ENCODE results near the gene NEU2.

Gene NEU2

GRCh38 chr2:233013027-233013461 is 19.4 kb upstream of the NEU2 start, which contains the start of gene NGEF:
Gene NGEF (minus strand): TSS chr2:233013256. CDS start chr2:232974890, 38,366 bp downstream.
- no peak for TF ChIP-seq TEAD4 (IDR thresholded peaks at IDR 0.05)
- no peak for TF ChIP-seq FOXM1 (IDR thresholded peaks at IDR 0.05; ENCODE audit: borderline replicate concordance, low read depth)
- TF ChIP-seq TCF12 (IDR thresholded peaks at IDR 0.05; ENCODE audit: low read depth), result no peak
- TF ChIP-seq ZBTB7A (IDR thresholded peaks at IDR 0.05; ENCODE audit: low read depth), result no peak
- no peak for TF ChIP-seq EP300 (IDR thresholded peaks at IDR 0.05; ENCODE audit: borderline replicate concordance)
- no peak for TF ChIP-seq CREB1 (IDR thresholded peaks at IDR 0.05; ENCODE audit: low read depth)
- TF ChIP-seq MAX (IDR thresholded peaks at IDR 0.05), result no peak
- TF ChIP-seq NFIC (IDR thresholded peaks at IDR 0.05), result no peak
- TF ChIP-seq YY1 (IDR thresholded peaks at IDR 0.05; ENCODE audit: low read depth), result no peak
- TF ChIP-seq RAD21 (IDR thresholded peaks at IDR 0.05; ENCODE audit: low read depth), result no peak
- TF ChIP-seq CEBPB (IDR thresholded peaks at IDR 0.05), result no peak
- TF ChIP-seq USF1 (IDR thresholded peaks at IDR 0.05), result no peak
- no peak for TF ChIP-seq TAF1 (IDR thresholded peaks at IDR 0.05; ENCODE audit: low read depth)
- no peak for TF ChIP-seq EGR1 (IDR thresholded peaks at IDR 0.05)
- no peak for TF ChIP-seq REST (IDR thresholded peaks at IDR 0.05; ENCODE audit: low read depth)

- TF ChIP-seq EGR1 (IDR thresholded peaks at IDR 0.05) (no peak), TEAD4 (IDR thresholded peaks at IDR 0.05) (no peak)
Measured at GRCh38 chr2:233013650-233014049, 18.8 kb upstream of the NEU2 start.

- TF ChIP-seq EGR1 (IDR thresholded peaks at IDR 0.05) (no peak), ZBTB7A (IDR thresholded peaks at IDR 0.05; ENCODE audit: low read depth) (no peak), CREB1 (IDR thresholded peaks at IDR 0.05; ENCODE audit: low read depth) (no peak), EP300 (IDR thresholded peaks at IDR 0.05; ENCODE audit: borderline replicate concordance) (no peak), TEAD4 (IDR thresholded peaks at IDR 0.05) (no peak)
Measured at GRCh38 chr2:233015019-233015645, 17.3 kb upstream of the NEU2 start.

- no peak for TF ChIP-seq NFIC (IDR thresholded peaks at IDR 0.05)
- no peak for TF ChIP-seq TCF12 (IDR thresholded peaks at IDR 0.05; ENCODE audit: low read depth)
- TF ChIP-seq TAF1 (IDR thresholded peaks at IDR 0.05; ENCODE audit: low read depth), result no peak
- no peak for TF ChIP-seq USF1 (IDR thresholded peaks at IDR 0.05)
- TF ChIP-seq YY1 (IDR thresholded peaks at IDR 0.05; ENCODE audit: low read depth), result no peak
- TF ChIP-seq EGR1 (IDR thresholded peaks at IDR 0.05), result no peak
- TF ChIP-seq EP300 (IDR thresholded peaks at IDR 0.05; ENCODE audit: borderline replicate concordance), result no peak
- no peak for TF ChIP-seq FOXM1 (IDR thresholded peaks at IDR 0.05; ENCODE audit: borderline replicate concordance, low read depth)
- no peak for TF ChIP-seq RAD21 (IDR thresholded peaks at IDR 0.05; ENCODE audit: low read depth)
Measured at GRCh38 chr2:233017947-233018346, 14.5 kb upstream of the NEU2 start.

GRCh38 chr2:233020454-233020853 is 12.0 kb upstream of the NEU2 start:
- TF ChIP-seq CREB1 (IDR thresholded peaks at IDR 0.05; ENCODE audit: low read depth), result no peak
- no peak for TF ChIP-seq NFIC (IDR thresholded peaks at IDR 0.05)
- TF ChIP-seq REST (IDR thresholded peaks at IDR 0.05; ENCODE audit: low read depth), result no peak
- TF ChIP-seq USF1 (IDR thresholded peaks at IDR 0.05), result no peak
- TF ChIP-seq FOXM1 (IDR thresholded peaks at IDR 0.05; ENCODE audit: borderline replicate concordance, low read depth), result no peak
- no peak for TF ChIP-seq RAD21 (IDR thresholded peaks at IDR 0.05; ENCODE audit: low read depth)
- no peak for TF ChIP-seq TCF12 (IDR thresholded peaks at IDR 0.05; ENCODE audit: low read depth)

GRCh38 chr2:233021771-233022170 is 10.7 kb upstream of the NEU2 start:
- TF ChIP-seq NFIC (IDR thresholded peaks at IDR 0.05) (peak; percentile 30; the same call in 1 of the 2 replicates), EP300 (IDR thresholded peaks at IDR 0.05; ENCODE audit: borderline replicate concordance) (no peak)
